GM12878 (cell line): Measurements from ENCODE around the gene SYNM.

ENCODE experiments used
- BHLHE40 ChIP-seq, 2 experiments: fragments of 450-650 bp in 1 of 2; IDR thresholded peaks; 2 replicates each; pipeline ENCODE4 v1.6.1; 2011 to 2017; ENCODE audit warnings: low read depth in 2 of 2, borderline replicate concordance in 1 of 2, improper control_type of control experiment in 1 of 2, low read length in 1 of 2, mild to moderate bottlenecking in 1 of 2
- HDAC2 ChIP-seq: fragments of 200-600 bp; sonication (generic); IDR thresholded peaks from 2 replicates; pipeline ENCODE4 v1.6.1; 2017
- SRF ChIP-seq, 2 experiments: IDR thresholded peaks; 2 replicates each; pipeline ENCODE4 v1.6.1; 2011; ENCODE audit warnings: low read depth in 2 of 2, low read length in 2 of 2, mild to moderate bottlenecking in 1 of 2, moderate library complexity in 1 of 2
- ZZZ3 ChIP-seq: IDR thresholded peaks from 2 replicates; pipeline ENCODE4 v1.6.1; 2011; ENCODE audit warnings: low read depth; ENCODE audit not compliant: control insufficient read depth, insufficient read length
- TF ChIP-seq, protein P1 (sequence below), 3 experiments: IDR thresholded peaks in 2 of 3; conservative IDR thresholded peaks in 1 of 3; 2 replicates each; pipeline ENCODE4 v1.5.1; 2011; ENCODE audit warnings: low read depth in 3 of 3, low read length in 3 of 3, mild to moderate bottlenecking in 3 of 3, control low read depth in 2 of 3, moderate library complexity in 2 of 3, inconsistent platforms in 1 of 3, mixed read lengths in 1 of 3; ENCODE audit not compliant: control insufficient read depth in 2 of 3, insufficient read depth in 1 of 3; ENCODE audit errors: extremely low read depth in 1 of 3
- TF ChIP-seq, protein P2 (sequence below): fragments of 150-350 bp; IDR thresholded peaks from 2 replicates; pipeline ENCODE4 v1.6.1; 2016; ENCODE audit warnings: low read depth, low read length
- TF ChIP-seq, protein P3 (sequence below): IDR thresholded peaks from 2 replicates; pipeline ENCODE4 v1.6.1; 2012; ENCODE audit warnings: low read depth, low read length, improper control_type of control experiment

DNA sequence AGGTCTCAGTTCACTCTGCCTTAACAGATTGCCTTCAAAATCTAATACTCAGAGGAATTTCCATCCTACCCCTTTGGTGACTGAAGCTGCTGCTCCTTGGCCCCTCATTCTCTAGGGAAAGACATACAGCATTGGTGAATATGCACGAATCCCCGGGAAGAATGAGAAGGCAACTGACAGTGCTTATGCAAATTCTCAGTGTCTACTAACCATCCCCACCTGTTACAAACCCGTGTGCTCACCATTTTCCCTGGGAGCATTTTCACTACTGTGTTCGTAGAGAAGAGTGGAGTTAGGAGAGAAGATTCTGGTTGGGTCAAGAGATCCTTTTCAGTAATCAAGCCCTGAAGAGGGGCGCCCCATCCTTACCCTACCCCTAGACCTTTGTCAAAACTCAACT is 37.7 kb downstream of the SYNM start:
- TF ChIP-seq BHLHE40 (IDR thresholded peaks at IDR 0.05; ENCODE audit: borderline replicate concordance in 1 of 2, low read depth in 2 of 2, low read length in 1 of 2) (no peak), SRF (IDR thresholded peaks at IDR 0.05; ENCODE audit: low read depth in 2 of 2, low read length in 2 of 2) (no peak), ZZZ3 (no peak), HDAC2 (no peak)
- TF ChIP-seq, protein P1, sequence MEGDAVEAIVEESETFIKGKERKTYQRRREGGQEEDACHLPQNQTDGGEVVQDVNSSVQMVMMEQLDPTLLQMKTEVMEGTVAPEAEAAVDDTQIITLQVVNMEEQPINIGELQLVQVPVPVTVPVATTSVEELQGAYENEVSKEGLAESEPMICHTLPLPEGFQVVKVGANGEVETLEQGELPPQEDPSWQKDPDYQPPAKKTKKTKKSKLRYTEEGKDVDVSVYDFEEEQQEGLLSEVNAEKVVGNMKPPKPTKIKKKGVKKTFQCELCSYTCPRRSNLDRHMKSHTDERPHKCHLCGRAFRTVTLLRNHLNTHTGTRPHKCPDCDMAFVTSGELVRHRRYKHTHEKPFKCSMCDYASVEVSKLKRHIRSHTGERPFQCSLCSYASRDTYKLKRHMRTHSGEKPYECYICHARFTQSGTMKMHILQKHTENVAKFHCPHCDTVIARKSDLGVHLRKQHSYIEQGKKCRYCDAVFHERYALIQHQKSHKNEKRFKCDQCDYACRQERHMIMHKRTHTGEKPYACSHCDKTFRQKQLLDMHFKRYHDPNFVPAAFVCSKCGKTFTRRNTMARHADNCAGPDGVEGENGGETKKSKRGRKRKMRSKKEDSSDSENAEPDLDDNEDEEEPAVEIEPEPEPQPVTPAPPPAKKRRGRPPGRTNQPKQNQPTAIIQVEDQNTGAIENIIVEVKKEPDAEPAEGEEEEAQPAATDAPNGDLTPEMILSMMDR (IDR thresholded peaks at IDR 0.05 in 2 of 3, conservative IDR thresholded peaks at IDR 0.05 in 1 of 3; ENCODE audit: control insufficient read depth in 2 of 3, extremely low read depth in 1 of 3, insufficient read depth in 1 of 3, low read depth in 3 of 3, low read length in 3 of 3): no peak
- TF ChIP-seq, protein P2, sequence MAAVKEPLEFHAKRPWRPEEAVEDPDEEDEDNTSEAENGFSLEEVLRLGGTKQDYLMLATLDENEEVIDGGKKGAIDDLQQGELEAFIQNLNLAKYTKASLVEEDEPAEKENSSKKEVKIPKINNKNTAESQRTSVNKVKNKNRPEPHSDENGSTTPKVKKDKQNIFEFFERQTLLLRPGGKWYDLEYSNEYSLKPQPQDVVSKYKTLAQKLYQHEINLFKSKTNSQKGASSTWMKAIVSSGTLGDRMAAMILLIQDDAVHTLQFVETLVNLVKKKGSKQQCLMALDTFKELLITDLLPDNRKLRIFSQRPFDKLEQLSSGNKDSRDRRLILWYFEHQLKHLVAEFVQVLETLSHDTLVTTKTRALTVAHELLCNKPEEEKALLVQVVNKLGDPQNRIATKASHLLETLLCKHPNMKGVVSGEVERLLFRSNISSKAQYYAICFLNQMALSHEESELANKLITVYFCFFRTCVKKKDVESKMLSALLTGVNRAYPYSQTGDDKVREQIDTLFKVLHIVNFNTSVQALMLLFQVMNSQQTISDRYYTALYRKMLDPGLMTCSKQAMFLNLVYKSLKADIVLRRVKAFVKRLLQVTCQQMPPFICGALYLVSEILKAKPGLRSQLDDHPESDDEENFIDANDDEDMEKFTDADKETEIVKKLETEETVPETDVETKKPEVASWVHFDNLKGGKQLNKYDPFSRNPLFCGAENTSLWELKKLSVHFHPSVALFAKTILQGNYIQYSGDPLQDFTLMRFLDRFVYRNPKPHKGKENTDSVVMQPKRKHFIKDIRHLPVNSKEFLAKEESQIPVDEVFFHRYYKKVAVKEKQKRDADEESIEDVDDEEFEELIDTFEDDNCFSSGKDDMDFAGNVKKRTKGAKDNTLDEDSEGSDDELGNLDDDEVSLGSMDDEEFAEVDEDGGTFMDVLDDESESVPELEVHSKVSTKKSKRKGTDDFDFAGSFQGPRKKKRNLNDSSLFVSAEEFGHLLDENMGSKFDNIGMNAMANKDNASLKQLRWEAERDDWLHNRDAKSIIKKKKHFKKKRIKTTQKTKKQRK: no peak
- TF ChIP-seq, protein P3, sequence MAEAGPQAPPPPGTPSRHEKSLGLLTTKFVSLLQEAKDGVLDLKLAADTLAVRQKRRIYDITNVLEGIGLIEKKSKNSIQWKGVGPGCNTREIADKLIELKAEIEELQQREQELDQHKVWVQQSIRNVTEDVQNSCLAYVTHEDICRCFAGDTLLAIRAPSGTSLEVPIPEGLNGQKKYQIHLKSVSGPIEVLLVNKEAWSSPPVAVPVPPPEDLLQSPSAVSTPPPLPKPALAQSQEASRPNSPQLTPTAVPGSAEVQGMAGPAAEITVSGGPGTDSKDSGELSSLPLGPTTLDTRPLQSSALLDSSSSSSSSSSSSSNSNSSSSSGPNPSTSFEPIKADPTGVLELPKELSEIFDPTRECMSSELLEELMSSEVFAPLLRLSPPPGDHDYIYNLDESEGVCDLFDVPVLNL: no peak
